Prostate gland (tissue), 2 donors: ENCODE results near the gene MYMK. TPM values are rescaled to one million over a fixed set of nuclear protein-coding genes. Genes with fewer than 3 reads are reported as not detected.

Source experiments
- DNase-seq: peaks from one replicate; pipeline ENCODE4 v3.0.0-alpha.2; 2019; ENCODE audit warnings: low spot score
- H3K27ac ChIP-seq, 2 donors: fragments of 200-600 bp; sonication (generic); 2 replicates each; pipeline ENCODE4 v1.5.1; 2017 to 2019
- H3K27me3 ChIP-seq: fragments of 200-600 bp; sonication (generic); replicated peaks from 2 replicates; pipeline ENCODE4 v1.5.1; 2019; ENCODE audit not compliant: insufficient read depth
- H3K36me3 ChIP-seq, 2 donors: fragments of 200-600 bp; sonication (generic); 1 replicate in 1 of 2; 2 replicates in 1 of 2; pipeline versions ENCODE4 v1.5.1 to v1.8.1; 2017 to 2019
- H3K4me1 ChIP-seq: fragments of 200-600 bp; sonication (generic); replicated peaks from 2 replicates; pipeline ENCODE4 v1.5.1; 2019
- H3K4me3 ChIP-seq, 2 donors: fragments of 200-600 bp; sonication (generic); 2 replicates each; pipeline ENCODE4 v1.5.1; 2017 to 2019
- H3K9me3 ChIP-seq: fragments of 200-600 bp; sonication (generic); 2 replicates; pipeline ENCODE4 v1.5.1; 2017
- POLR2A ChIP-seq: fragments of 450-650 bp; IDR thresholded peaks from one replicate; pipeline ENCODE4 v1.6.1; 2016; ENCODE audit warnings: antibody characterized with exemption, mild to moderate bottlenecking
- POLR2AphosphoS5 ChIP-seq: sonication (generic); formaldehyde crosslinking; IDR thresholded peaks from one replicate; pipeline ENCODE4 v1.6.1; 2017; ENCODE audit warnings: antibody characterized with exemption
- WGBS: methylation state at CpG from one replicate; pipeline ENCODE4 v1.1.5; 2018; 5-methylcytosine and 5-hydroxymethylcytosine counted together
- intact Hi-C: fragments of 100-400 bp; cut with DNase I; formaldehyde crosslinking; loops from one replicate; pipeline ENCODE4 v1.14.2; 2022
- total RNA-seq, 2 donors: library from RNA; depleted of rRNA; stranded (reverse); fragments of >200 nt; gene quantifications; one replicate each; pipeline ENCODE4 v1.1.0, GENCODE V29; 2016
- TF ChIP-seq, protein P1 (sequence below), 4 experiments: fragments of 200-600 bp in 2 of 4; fragments of 450-650 bp in 2 of 4; sonication (generic) in 2 of 4; IDR thresholded peaks; 1 replicate in 3 of 4; 2 replicates in 1 of 4; pipeline ENCODE4 v1.5.1; 2016 to 2019; ENCODE audit warnings: antibody characterized with exemption in 4 of 4, mild to moderate bottlenecking in 2 of 4, moderate library complexity in 2 of 4

The MYMK gene
- total RNA-seq, 2 donors from 2014 or later: not detected

DNA sequence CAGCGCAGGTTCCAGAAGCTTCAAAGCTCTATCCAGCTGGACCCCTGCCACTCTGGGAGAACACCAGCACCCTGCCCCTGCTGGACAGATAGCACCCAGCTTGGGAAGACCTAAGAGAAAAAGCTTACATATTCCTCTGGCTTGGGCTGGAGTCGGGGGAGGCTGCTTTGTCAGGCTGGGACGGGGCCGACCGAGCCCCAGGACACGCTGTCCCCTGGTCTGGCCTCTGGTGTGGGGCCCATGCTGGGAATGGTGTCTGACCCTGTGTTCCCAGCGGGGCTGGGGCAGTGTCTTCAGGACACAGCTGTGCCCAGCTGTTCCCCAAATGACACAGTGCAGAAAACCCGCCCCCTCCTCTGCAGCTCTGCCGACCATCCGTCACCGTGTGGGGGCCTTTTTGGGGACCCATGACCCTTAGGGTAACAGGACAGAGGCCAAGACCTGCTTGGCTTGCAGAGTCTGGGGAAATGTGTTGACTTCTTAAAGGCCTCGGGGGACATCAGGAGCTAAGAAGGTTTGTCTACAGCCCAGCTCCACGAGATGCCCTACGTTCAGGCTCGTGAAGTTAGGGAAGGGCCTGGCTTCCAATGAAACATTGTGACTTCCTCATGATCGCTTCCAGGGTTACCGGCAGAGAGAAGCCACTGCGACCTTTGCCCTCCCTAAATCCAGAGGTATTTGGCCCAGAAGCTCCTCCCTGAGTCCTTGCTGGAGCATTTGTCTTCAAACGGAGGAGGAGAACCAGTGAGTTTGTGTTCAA lies 25.4 kb downstream of the MYMK start:
- Histone ChIP-seq H3K4me1 (no peaks in the 10 kb centered on the region), H3K36me3 (no peaks in the 10 kb centered on the region), H3K27ac (no peak overlapping the region), H3K9me3 (no peaks in the 10 kb centered on the region), H3K27me3 (peaks cover 2% of the 10 kb centered on the region), H3K4me3 (no peak overlapping the region)
- no peak for TF ChIP-seq POLR2A
- intact Hi-C loops: no loop called here
- DNase-seq: no peak
- 56% methylated on average over 19 of the region's 19 CpGs for WGBS

DNA sequence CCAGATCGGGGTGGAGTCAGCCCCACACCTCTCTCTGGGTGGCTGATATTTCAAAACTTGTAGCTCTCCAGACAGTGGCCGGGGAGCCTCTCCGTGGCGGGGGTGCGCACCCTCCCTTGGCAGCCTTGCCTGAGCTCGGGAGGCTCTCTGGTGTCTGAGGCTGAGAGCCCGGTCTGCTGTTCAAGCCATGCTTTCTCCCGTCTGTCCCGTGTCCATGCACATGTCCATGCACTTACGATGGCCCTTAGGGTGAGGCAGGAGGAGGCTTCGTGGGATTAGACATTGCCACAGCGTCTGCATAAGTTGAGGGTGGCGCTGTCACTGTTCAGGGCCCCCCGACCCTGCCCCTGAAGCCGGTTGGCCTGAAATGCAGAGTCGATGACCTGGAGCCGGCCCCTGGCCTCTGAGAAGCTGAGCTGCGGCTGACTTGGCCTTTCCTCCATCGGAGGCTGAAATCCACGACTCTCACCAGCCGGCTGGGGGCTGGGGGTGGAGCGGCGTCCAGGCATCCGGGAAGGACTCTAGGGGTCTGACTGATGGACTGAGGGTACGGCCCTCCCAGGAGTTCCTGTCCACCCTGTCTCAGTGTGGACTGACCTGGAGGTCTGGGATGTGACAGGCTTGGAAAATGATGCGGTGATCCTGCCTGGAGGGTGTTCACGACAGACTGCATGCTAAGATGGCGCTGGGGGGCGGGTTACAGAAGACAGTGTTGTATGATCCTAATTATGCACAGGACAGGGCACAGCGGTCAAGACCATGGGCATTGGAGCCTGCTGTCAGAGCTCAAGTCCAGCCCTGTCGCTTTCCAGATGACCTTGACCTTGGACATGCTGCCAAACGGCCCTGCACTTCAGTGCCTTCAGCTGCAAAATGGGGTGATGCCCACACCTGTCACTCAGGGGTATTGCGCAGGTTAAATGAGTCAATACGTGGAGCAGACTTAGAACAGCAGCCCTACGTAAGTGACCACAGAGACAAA lies 27.6 kb downstream of the MYMK start:
- intact Hi-C loops: no loop called here
- Histone ChIP-seq H3K4me3 (no peak overlapping the region), H3K36me3 (no peaks in the 10 kb centered on the region), H3K27ac (no peak overlapping the region), H3K9me3 (no peaks in the 10 kb centered on the region), H3K27me3 (peaks cover 2% of the 10 kb centered on the region), H3K4me1 (no peaks in the 10 kb centered on the region)
- WGBS: 68% methylated on average over 34 of the region's 35 CpGs
- DNase-seq: no peak
- TF ChIP-seq POLR2A (no peak), POLR2AphosphoS5 (no peak)
- TF ChIP-seq, protein P1, sequence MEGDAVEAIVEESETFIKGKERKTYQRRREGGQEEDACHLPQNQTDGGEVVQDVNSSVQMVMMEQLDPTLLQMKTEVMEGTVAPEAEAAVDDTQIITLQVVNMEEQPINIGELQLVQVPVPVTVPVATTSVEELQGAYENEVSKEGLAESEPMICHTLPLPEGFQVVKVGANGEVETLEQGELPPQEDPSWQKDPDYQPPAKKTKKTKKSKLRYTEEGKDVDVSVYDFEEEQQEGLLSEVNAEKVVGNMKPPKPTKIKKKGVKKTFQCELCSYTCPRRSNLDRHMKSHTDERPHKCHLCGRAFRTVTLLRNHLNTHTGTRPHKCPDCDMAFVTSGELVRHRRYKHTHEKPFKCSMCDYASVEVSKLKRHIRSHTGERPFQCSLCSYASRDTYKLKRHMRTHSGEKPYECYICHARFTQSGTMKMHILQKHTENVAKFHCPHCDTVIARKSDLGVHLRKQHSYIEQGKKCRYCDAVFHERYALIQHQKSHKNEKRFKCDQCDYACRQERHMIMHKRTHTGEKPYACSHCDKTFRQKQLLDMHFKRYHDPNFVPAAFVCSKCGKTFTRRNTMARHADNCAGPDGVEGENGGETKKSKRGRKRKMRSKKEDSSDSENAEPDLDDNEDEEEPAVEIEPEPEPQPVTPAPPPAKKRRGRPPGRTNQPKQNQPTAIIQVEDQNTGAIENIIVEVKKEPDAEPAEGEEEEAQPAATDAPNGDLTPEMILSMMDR (IDR thresholded peaks at IDR 0.05): no peak

DNA sequence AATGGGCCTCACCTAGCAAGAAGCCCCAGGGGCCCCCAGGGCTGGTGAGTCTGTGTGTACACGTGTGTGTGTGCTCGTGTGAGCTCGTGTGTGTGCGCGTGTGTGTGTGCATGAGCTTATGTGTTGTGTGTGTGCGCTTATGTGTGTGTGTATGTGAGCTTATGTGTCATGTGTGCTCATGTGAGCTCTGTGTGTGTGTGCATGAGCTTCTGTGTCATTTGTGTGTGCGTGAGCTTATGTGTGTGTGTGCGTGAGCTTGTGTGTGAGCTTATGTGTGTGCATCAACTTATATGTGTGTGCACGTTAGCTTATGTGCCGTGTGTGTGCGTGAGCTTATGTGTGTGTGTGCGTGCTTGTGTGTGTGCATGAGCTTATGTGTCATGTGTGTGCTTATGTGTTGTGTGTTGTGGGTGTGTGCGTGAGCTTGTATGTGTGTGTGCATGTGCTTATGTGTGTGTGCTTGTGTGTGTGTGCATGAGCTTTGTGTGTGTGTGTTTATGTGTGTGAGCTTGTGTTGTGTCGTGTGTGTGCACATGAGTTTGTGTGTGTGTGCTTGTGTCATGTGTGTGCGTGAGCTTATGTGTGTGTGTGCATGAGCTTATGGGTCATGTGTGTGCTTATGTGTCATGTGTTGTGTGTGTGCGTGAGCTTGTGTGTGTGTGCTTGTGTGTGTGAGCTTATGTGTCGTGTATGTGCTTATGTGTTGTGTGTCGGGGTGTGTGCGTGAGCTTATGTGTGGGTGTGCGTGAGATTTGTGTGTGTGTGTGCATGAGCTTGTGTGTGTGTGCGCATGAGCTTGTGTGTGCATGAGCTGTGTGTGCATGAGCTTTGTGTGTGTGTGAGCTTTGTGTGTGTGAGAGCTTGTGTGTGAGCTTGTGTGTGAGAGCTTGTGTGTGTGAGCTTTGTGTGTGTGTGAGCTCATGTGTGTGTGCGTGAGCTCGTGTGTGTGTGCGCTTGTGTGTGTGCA lies 29.1 kb downstream of the MYMK start:
- Histone ChIP-seq H3K4me3 (no peak overlapping the region), H3K9me3 (no peaks in the 10 kb centered on the region), H3K27me3 (peaks cover 2% of the 10 kb centered on the region), H3K4me1 (no peaks in the 10 kb centered on the region), H3K27ac (no peak overlapping the region), H3K36me3 (no peaks in the 10 kb centered on the region)
- no peak for DNase-seq
- no peak for TF ChIP-seq POLR2A
- WGBS: 94% methylated on average over 24 of the region's 24 CpGs
- intact Hi-C loops: no loop called here

DNA sequence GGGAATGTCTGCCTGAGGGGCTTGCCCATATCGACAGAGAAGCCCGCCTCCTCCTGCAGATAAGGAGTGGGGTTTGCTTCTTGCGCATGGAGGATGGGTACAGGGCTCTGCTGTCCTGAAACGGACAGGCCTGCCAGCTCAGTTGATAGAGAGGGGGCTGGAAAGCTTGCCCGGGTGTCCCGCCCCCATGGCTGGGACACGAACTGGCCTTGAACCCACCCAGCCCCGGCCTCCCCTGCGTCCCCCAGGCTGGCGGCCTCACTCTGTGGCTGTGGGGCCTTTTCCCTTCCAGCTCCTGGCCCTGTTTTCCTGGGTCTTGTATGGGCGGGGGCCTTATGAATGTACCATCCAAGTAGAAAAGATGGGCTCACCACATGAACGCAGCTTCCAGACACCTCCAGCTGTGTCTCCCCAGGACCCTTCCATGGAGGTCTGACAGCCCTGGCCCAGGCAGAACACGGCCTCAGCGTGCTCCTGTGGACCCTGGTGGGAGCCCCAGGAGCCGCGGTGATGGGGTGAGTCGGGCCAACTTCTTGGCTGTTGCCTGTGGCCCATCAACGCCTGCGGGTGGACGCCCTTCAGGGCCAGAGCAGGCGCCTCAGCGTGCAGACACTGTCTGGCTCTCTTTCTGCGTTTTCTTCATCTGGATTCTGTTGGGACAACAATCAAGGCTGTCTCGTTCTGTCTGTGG lies 30.0 kb downstream of the MYMK start:
- TF ChIP-seq POLR2A (no peak), POLR2AphosphoS5 (no peak)
- TF ChIP-seq, protein P1 (IDR thresholded peaks at IDR 0.05): no peak
- Histone ChIP-seq H3K4me3 (no peak overlapping the region), H3K27me3 (peaks cover 2% of the 10 kb centered on the region), H3K27ac (no peak overlapping the region), H3K9me3 (no peaks in the 10 kb centered on the region), H3K36me3 (no peaks in the 10 kb centered on the region), H3K4me1 (no peaks in the 10 kb centered on the region)
- WGBS: 82% methylated on average over 23 of the region's 24 CpGs
- intact Hi-C loops: no loop called here
- no peak for DNase-seq

DNA sequence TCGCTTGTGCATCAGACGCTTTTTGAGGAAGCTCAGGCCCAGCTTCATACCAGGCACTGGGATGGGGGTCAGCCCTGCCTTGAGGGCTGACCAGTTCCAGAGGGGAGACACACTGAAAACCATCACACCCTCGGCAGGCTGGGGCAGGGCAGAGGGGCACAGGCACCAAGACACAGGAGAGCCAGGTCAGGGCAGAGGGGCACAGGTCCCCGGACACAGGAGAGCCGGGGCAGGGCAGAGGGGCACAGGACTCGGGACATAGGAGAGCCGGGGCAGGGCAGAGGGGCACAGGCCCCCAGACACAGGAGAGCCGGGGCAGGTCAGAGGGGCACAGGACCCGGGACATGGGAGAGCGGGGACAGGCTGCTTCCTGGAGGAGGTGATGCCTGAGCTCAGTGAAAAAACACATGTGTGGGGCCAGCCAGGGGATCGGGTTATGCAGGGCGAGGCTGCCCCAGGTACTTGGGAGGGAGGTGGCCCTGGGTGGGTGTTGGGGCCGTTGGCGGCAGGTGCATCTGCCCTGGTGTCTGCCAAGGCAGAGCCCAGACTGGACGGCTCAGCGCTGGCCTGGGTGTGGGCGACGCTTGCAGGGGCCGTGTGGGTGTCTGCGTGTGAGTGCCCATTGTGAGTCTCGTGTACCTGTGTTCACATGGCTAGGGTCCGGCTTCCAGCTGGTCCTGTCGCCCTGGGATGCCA lies 30.8 kb downstream of the MYMK start:
- WGBS: 89% methylated on average over 22 of the region's 23 CpGs
- intact Hi-C loops: no loop called here
- Histone ChIP-seq H3K27ac (no peak overlapping the region), H3K9me3 (no peaks in the 10 kb centered on the region), H3K36me3 (no peaks in the 10 kb centered on the region), H3K4me1 (no peaks in the 10 kb centered on the region), H3K4me3 (no peak overlapping the region), H3K27me3 (peaks cover 2% of the 10 kb centered on the region)
- no peak for DNase-seq
- TF ChIP-seq POLR2AphosphoS5 (no peak), POLR2A (no peak)
- TF ChIP-seq, protein P1 (IDR thresholded peaks at IDR 0.05): no peak
